Heart left ventricle (tissue), 16 donors: ENCODE data around the gene XYLT1. TPM values are rescaled to one million over a fixed set of nuclear protein-coding genes. Genes with fewer than 3 reads are reported as not detected.

Source experiments
- ATAC-seq, 4 donors: fragments of 200-7000 bp; cut with Tn5 transposase; one replicate each; pipeline ENCODE4 v1.9.1; 2020 to 2022; ENCODE audit warnings: moderate library complexity in 4 of 4, mild to moderate bottlenecking in 3 of 4, moderate number of reproducible peaks in 1 of 4
- DNase-seq, 5 donors: peaks; one replicate each; pipeline ENCODE4 v3.0.0-alpha.2; 2020
- H3K27ac ChIP-seq, 12 donors: fragments of 200-600 bp; sonication (generic) in 4 of 12; one replicate each; pipeline versions ENCODE4 v1.5.0 to v1.8.0; 2016 to 2022; ENCODE audit warnings: mild to moderate bottlenecking in 2 of 12
- H3K27me3 ChIP-seq, 9 donors: fragments of 200-600 bp; sonication (generic) in 2 of 9; one replicate each; pipeline versions ENCODE4 v1.5.1 to v1.8.0; 2016 to 2022; ENCODE audit warnings: mild to moderate bottlenecking in 3 of 9
- H3K36me3 ChIP-seq, 9 donors: fragments of 200-600 bp; sonication (generic) in 2 of 9; one replicate each; pipeline versions ENCODE4 v1.5.0 to v1.8.0; 2018 to 2022; ENCODE audit warnings: mild to moderate bottlenecking in 2 of 9
- H3K4me1 ChIP-seq, 12 donors: fragments of 200-600 bp; sonication (generic) in 4 of 12; one replicate each; pipeline versions ENCODE4 v1.5.0 to v1.8.0; 2016 to 2022; ENCODE audit warnings: mild to moderate bottlenecking in 3 of 12
- H3K4me3 ChIP-seq, 12 donors: fragments of 200-600 bp; sonication (generic) in 4 of 12; one replicate each; pipeline versions ENCODE4 v1.5.0 to v1.8.0; 2017 to 2022; ENCODE audit warnings: mild to moderate bottlenecking in 9 of 12, moderate library complexity in 4 of 12
- H3K9me3 ChIP-seq, 12 donors: fragments of 200-600 bp; sonication (generic) in 4 of 12; one replicate each; pipeline versions ENCODE4 v1.5.0 to v1.8.0; 2016 to 2022; ENCODE audit warnings: mild to moderate bottlenecking in 1 of 12
- POLR2A ChIP-seq, 2 donors: fragments of 450-650 bp; IDR thresholded peaks; one replicate each; pipeline ENCODE4 v1.6.1; 2017; ENCODE audit warnings: antibody characterized with exemption in 2 of 2, mild to moderate bottlenecking in 2 of 2, moderate library complexity in 2 of 2
- WGBS, 4 donors: extraction: QIAGEN DNeasy Blood & Tissue Kit in 2 of 4; methylation state at CpG; one replicate each; pipeline versions ENCODE4 v1.1.5 to v1.1.7; 2013 to 2018; 5-methylcytosine and 5-hydroxymethylcytosine counted together
- intact Hi-C, 10 donors: fragments of 100-400 bp; cut with DNase I; formaldehyde crosslinking; loops; one replicate each; pipeline versions ENCODE4 v1.11.1 to v1.14.2; 2022
- polyA plus RNA-seq, 2 donors: library from polyadenylated mRNA; stranded (reverse); fragments of 200-250 nt; gene quantifications; one replicate each; pipeline ENCODE4 v1.2.3, GENCODE V29; 2013
- total RNA-seq, 9 donors: library from RNA; depleted of rRNA in 2 of 9; stranded (reverse); fragments of >200 nt in 2 of 9; fragmentation: NEBNext Ultra II Directional in 3 of 9; extraction: Animal tissue kit (Norgen Biotek cat#: 25700) in 3 of 9; gene quantifications; one replicate each; pipeline versions ENCODE4 v1.1.0 to v1.2.4, GENCODE V29; 2016 to 2023
- TF ChIP-seq, protein P1 (sequence below), 12 donors: fragments of 200-600 bp; sonication (generic) in 4 of 12; IDR thresholded peaks; one replicate each; pipeline versions ENCODE4 v1.5.0 to v1.8.0; 2018 to 2022; ENCODE audit warnings: antibody characterized with exemption in 12 of 12, mild to moderate bottlenecking in 5 of 12
- donor health status: ischemic (EF 13 %, LVEDD 7.1; RV severe dilation, severe dysfunction).
- donor health status: healthy with polysubstance abuse.
- donor health status: DM: no; HTN: yes; CAD: no.
- donor health status: DM: no; HTN: no; CAD: no.
- donor health status: ischemic (EF 25% LVEDD 6.9; RV normal size, moderate dysfunction).
- donor health status: ischemic (EF 25% LVEDD 5.7; RV mildly dilated, moderate dysfunction).
- donor health status: healthy.
- donor health status: DM: yes; HTN: yes; CAD: no.
- donor health status: ischemic (EF 35%, LVEDD 5.7; RV mildly dilated, moderate dysfunction).
- donor health status: nonischemic (EF 11% LVEDD 7.7; RV severe dilation, severe dysfunction).
- donor health status: DM: yes; HTN: yes; CAD: no.
- donor health status: PGD.
- donor health status: ischemic (EF 29% LVEDD 5.4; RV normal size, mild dysfunction).
- donor health status: nonischemic (EF 23%, LVEDD 6.1; RV moderate dilation, normal function).

Gene XYLT1
- total and polyA plus RNA-seq, 11 donors, result 0.46 to 12.3 (median 2.4) TPM

DNA sequence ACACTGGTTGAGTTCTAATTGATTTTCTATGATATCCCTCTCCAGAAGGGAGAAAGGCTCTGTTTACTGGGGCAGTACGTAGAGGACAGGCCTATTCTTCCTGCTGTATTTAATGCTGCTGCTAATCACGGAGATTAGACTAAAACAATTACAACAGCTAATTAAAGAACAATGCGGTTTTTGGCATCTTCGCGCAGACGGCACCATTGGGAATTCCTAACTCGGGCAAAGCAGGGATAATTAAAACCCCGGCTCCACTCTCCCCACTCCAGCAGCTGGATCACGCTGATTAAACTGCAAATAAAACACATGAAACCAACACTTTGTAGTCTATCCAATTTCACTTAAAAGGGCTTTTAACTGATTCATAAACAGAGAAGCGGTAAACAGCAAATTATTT lies 147.6 kb downstream of the XYLT1 start:
- TF ChIP-seq POLR2A (IDR thresholded peaks at IDR 0.05), result no peak
- TF ChIP-seq, protein P1, sequence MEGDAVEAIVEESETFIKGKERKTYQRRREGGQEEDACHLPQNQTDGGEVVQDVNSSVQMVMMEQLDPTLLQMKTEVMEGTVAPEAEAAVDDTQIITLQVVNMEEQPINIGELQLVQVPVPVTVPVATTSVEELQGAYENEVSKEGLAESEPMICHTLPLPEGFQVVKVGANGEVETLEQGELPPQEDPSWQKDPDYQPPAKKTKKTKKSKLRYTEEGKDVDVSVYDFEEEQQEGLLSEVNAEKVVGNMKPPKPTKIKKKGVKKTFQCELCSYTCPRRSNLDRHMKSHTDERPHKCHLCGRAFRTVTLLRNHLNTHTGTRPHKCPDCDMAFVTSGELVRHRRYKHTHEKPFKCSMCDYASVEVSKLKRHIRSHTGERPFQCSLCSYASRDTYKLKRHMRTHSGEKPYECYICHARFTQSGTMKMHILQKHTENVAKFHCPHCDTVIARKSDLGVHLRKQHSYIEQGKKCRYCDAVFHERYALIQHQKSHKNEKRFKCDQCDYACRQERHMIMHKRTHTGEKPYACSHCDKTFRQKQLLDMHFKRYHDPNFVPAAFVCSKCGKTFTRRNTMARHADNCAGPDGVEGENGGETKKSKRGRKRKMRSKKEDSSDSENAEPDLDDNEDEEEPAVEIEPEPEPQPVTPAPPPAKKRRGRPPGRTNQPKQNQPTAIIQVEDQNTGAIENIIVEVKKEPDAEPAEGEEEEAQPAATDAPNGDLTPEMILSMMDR (IDR thresholded peaks at IDR 0.05), result no peak
- intact Hi-C loops, result no loop called here
- H3K4me1 ChIP-seq, result peaks cover 0 to 36% (median 0%) of the 10 kb centered on the region in 12 donors
- no peaks in the 10 kb centered on the region for H3K36me3 ChIP-seq
- no peaks in the 10 kb centered on the region for H3K27me3 ChIP-seq
- 53 to 67% (median 65%) methylated on average over 10 of the region's 10 CpGs for WGBS, 4 donors
- H3K9me3 ChIP-seq, result no peaks in the 10 kb centered on the region
- DNase-seq (no peak), ATAC-seq (no peak)
- H3K27ac ChIP-seq, result peak overlapping the region in 1 of 12 donors; percentile 15
- no peak overlapping the region for H3K4me3 ChIP-seq

DNA sequence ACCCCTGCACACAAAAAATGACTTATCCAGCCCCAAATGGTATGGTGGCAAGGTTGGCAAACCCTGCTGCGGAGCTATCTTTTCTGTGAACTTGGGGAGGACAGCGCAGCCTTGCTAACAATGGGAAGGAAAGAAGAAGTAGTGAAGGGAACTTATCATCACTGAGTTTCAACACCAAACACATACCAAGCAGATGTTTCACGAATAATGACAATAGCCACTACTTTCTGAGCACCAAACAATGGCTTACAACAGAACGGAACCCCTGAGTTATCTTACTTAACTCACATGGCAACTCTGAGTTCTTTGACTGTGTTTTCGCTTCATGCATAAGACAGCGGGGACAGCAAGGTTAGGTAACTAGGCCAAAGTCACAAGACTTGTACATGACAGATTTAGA lies 148.9 kb downstream of the XYLT1 start:
- Histone ChIP-seq H3K4me1 (peaks cover 0 to 39% (median 0%) of the 10 kb centered on the region in 12 donors), H3K9me3 (no peaks in the 10 kb centered on the region), H3K27ac (peak overlapping the region in 1 of 12 donors; percentile 12), H3K36me3 (no peaks in the 10 kb centered on the region), H3K4me3 (no peak overlapping the region), H3K27me3 (no peaks in the 10 kb centered on the region)
- intact Hi-C loops, result no loop called here
- WGBS, 4 donors, result 72 to 84% (median 80%) methylated on average over 6 of the region's 6 CpGs
- ATAC-seq (peak in 1 of 4 donors; percentile 46), DNase-seq (no peak)
- no peak for TF ChIP-seq POLR2A (IDR thresholded peaks at IDR 0.05)
- TF ChIP-seq, protein P1 (IDR thresholded peaks at IDR 0.05), result no peak

DNA sequence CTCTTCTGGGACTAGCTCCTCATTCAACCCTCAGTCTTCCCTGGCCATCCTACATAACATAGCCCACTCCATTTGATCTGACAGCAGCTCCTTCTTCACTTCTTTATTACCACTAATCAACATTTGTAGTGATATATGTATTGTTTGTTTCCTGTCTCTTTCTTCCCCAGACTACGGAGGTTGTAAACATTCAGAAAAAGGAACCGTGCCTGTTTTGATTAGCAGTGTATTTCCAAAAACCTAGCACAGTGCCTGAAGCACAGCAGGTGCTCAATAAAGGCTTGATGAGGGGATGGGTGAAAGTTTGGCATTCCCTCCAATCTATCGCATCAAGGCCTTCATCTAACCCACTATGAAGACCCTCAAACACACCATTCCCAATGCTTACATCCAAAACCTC lies 150.8 kb downstream of the XYLT1 start:
- intact Hi-C loops, result no loop called here
- no peaks in the 10 kb centered on the region for H3K9me3 ChIP-seq
- H3K27me3 ChIP-seq, result no peaks in the 10 kb centered on the region
- no peaks in the 10 kb centered on the region for H3K36me3 ChIP-seq
- DNase-seq (no peak), ATAC-seq (no peak)
- no peak overlapping the region for H3K4me3 ChIP-seq
- no peak overlapping the region for H3K27ac ChIP-seq
- WGBS, 4 donors, result 74 to 86% (median 80%) methylated on average over 3 of the region's 3 CpGs
- H3K4me1 ChIP-seq, result peaks cover 0 to 39% (median 0%) of the 10 kb centered on the region in 12 donors
- TF ChIP-seq, protein P1 (IDR thresholded peaks at IDR 0.05), result no peak
- no peak for TF ChIP-seq POLR2A (IDR thresholded peaks at IDR 0.05)

DNA sequence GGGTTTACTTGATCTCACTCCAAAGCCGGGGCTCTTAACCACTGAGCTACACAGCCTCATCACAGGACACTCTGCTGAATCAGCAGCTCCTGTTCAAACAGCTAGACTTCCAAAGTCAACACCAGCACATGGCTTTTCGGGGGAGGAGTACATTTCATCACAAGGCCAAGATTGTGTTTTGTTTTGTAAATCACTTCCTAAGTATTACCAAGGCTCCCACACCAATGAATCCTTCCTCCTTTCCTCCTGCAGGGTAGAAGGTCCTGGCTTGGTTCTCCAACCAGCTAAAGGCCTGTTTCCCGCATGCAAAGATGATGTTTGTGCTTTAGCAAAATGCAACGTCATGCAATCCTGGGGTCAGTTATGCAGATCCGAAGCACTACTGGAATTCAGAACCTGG lies 152.5 kb downstream of the XYLT1 start:
- DNase-seq (no peak), ATAC-seq (peak; percentile 37 to 50 (median 44))
- 72 to 80% (median 77%) methylated on average over 5 of the region's 5 CpGs for WGBS, 4 donors
- Histone ChIP-seq H3K4me1 (peaks cover 0 to 44% (median 5%) of the 10 kb centered on the region in 12 donors), H3K4me3 (no peak overlapping the region), H3K36me3 (no peaks in the 10 kb centered on the region), H3K9me3 (no peaks in the 10 kb centered on the region), H3K27ac (peak overlapping the region in 2 of 12 donors; percentile 17 to 35), H3K27me3 (no peaks in the 10 kb centered on the region)
- TF ChIP-seq, protein P1 (IDR thresholded peaks at IDR 0.05), result no peak
- TF ChIP-seq POLR2A (IDR thresholded peaks at IDR 0.05), result no peak
- intact Hi-C loops, result loop anchor here in 1 of 10 donors (10.0 kb wide), 1 partner anchor 117 kb away; no protein-coding TSS in a partner anchor
